ENCODE data around the gene ARHGAP24.

DNA sequence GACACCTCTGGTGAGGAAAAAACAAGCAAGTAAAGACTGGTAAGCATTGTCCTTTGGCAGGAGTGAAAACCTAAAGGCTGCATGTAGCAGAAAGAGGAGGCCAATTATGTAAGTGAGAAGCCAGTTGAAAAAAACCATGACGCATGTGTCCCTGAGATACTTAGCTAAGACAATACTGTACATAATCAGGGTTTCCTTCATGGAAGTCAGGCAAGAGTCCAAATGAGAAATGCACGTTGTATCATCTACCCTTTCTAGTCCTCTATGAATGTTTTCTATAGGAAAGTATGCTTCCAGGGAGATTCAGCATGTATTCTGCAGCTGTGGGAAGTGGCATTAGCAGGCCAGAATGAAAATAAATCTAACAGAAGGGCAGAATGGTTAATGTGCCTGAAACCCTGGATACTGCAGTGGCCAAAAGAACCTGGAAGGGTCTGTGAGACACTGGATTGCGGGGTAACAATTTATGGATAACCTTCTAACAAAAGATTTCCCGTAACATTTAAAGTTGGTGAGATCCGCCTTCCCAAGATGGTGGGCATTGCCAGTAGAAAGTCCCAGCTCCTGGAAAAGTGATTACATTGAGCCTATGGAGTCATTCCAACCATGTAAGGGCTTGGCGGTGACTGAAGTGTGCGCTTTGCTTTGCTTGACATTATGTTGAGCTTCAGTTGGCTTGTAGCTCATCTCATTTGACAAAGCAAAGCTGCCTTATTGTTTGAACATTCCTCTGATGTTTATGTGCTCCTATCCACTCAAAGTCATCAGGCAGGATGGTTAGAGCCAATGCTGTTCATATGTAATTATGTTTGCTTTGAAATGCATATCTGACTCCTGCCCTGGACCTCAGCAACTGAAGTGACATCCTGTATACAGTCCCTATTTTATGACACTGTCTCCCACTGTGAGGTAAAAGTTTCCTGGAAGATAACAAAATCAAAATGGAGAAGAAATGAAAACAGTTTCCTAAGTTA, 200.4 kb downstream of the ARHGAP24 start:
- TF ChIP-seq POLR2AphosphoS5 (IDR thresholded peaks at IDR 0.05) (no peak), POLR2A (IDR thresholded peaks at IDR 0.05) (no peak), EP300 (IDR thresholded peaks at IDR 0.05) (no peak)
- TF ChIP-seq, protein P1, sequence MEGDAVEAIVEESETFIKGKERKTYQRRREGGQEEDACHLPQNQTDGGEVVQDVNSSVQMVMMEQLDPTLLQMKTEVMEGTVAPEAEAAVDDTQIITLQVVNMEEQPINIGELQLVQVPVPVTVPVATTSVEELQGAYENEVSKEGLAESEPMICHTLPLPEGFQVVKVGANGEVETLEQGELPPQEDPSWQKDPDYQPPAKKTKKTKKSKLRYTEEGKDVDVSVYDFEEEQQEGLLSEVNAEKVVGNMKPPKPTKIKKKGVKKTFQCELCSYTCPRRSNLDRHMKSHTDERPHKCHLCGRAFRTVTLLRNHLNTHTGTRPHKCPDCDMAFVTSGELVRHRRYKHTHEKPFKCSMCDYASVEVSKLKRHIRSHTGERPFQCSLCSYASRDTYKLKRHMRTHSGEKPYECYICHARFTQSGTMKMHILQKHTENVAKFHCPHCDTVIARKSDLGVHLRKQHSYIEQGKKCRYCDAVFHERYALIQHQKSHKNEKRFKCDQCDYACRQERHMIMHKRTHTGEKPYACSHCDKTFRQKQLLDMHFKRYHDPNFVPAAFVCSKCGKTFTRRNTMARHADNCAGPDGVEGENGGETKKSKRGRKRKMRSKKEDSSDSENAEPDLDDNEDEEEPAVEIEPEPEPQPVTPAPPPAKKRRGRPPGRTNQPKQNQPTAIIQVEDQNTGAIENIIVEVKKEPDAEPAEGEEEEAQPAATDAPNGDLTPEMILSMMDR (IDR thresholded peaks at IDR 0.05): no peak
